Left ventricle myocardium superior (tissue), 1 donor: ENCODE measurements around the gene PHYKPL. TPM values are rescaled to one million over a fixed set of nuclear protein-coding genes. Genes with fewer than 3 reads are reported as not detected.
A peak's percentile ranks its signal among the peaks of the same experiment; 100 is the strongest.
"Not testable (repeated sequence)": the region's sequence is repeated elsewhere in the genome, so short reads cannot be mapped to it uniquely, and the experiment has no call there.

Experiments
- ATAC-seq: fragments of 200-7000 bp; cut with Tn5 transposase; one replicate; pipeline ENCODE4 v1.9.1; 2020; ENCODE audit warnings: mild to moderate bottlenecking, moderate library complexity
- DNase-seq: peaks from one replicate; pipeline ENCODE4 v3.0.0-alpha.2; 2020
- intact Hi-C: fragments of 100-400 bp; cut with micrococcal nuclease; formaldehyde crosslinking; loops from one replicate; pipeline ENCODE4 v1.11.0; 2022
- total RNA-seq: library from RNA; stranded (reverse); fragmentation: NEBNext Ultra II Directional; extraction: Animal tissue kit (Norgen Biotek cat#: 25700); gene quantifications from one replicate; pipeline ENCODE4 v1.2.1, GENCODE V29; 2021
- donor health status: DM: no; HTN: yes; CAD: no; lungs with severe emphysema.

Gene PHYKPL
- total RNA-seq, 1 donor from 2014 or later, result 40.7 TPM

- ATAC-seq, result peak; percentile 76
- intact Hi-C loops, result no loop called here
- peak; percentile 71 for DNase-seq
Observed at GRCh38 chr5:178242416-178242815, 9.8 kb upstream of the PHYKPL start.

- DNase-seq (no peak), ATAC-seq (no peak)
- intact Hi-C loops, result no loop called here
Observed at GRCh38 chr5:178241688-178242231, 9.2 kb upstream of the PHYKPL start.

GRCh38 chr5:178241231-178241663, 8.6 kb upstream of the PHYKPL start:
- peak; percentile 26 for ATAC-seq
- intact Hi-C loops, result no loop called here
- peak; percentile 63 for DNase-seq

GRCh38 chr5:178240766-178241165, 8.2 kb upstream of the PHYKPL start:
- intact Hi-C loops, result no loop called here
- DNase-seq, result no peak
- ATAC-seq, result no peak

- DNase-seq (no peak), ATAC-seq (no peak)
- intact Hi-C loops, result no loop called here
Observed at GRCh38 chr5:178240341-178240741, 7.7 kb upstream of the PHYKPL start.

- intact Hi-C loops, DNase-seq, ATAC-seq: not testable (repeated sequence)
Observed at GRCh38 chr5:178239626-178240301, 7.2 kb upstream of the PHYKPL start.

- ATAC-seq, result no peak
- intact Hi-C loops, result no loop called here
- no peak for DNase-seq
Observed at GRCh38 chr5:178238711-178239592, 6.3 kb upstream of the PHYKPL start.

- intact Hi-C loops, result no loop called here
- DNase-seq (no peak), ATAC-seq (no peak)
Observed at GRCh38 chr5:178238313-178238635, 5.7 kb upstream of the PHYKPL start.

GRCh38 chr5:178237431-178238312, 5.1 kb upstream of the PHYKPL start:
- no peak for ATAC-seq
- DNase-seq, result no peak
- intact Hi-C loops, result no loop called here

- ATAC-seq (peak; percentile 47), DNase-seq (peak; percentile 66)
- intact Hi-C loops, result no loop called here
Observed at GRCh38 chr5:178236679-178237078, 4.1 kb upstream of the PHYKPL start.

GRCh38 chr5:178236126-178236525, 3.5 kb upstream of the PHYKPL start:
- intact Hi-C loops, result no loop called here
- ATAC-seq, result no peak
- DNase-seq, result peak; percentile 25

GRCh38 chr5:178235588-178235974, 3.0 kb upstream of the PHYKPL start:
- ATAC-seq (no peak), DNase-seq (peak; percentile 4)
- intact Hi-C loops, result no loop called here

GRCh38 chr5:178234750-178235587, 2.4 kb upstream of the PHYKPL start:
- intact Hi-C loops, result no loop called here
- ATAC-seq (peak; percentile 14), DNase-seq (peak; percentile 88)

- ATAC-seq, result no peak
- intact Hi-C loops, result no loop called here
- DNase-seq, result peak; percentile 18
Observed at GRCh38 chr5:178234121-178234749, 1.6 kb upstream of the PHYKPL start.

GRCh38 chr5:178232920-178233429, 373 bp upstream of the PHYKPL start:
- DNase-seq (peak; percentile 19), ATAC-seq (no peak)
- intact Hi-C loops, result no loop called here

- intact Hi-C loops, result no loop called here
- ATAC-seq (peak; percentile 1), DNase-seq (peak; percentile 47)
Observed at GRCh38 chr5:178231539-178232123, 971 bp downstream of the PHYKPL start.

- DNase-seq (peak; percentile 58), ATAC-seq (peak; percentile 3)
- intact Hi-C loops, result no loop called here
Observed at GRCh38 chr5:178230879-178231538, 1.6 kb downstream of the PHYKPL start.
